Measurements from ENCODE around the gene FRG2C. TPM values are rescaled to one million over a fixed set of nuclear protein-coding genes. Genes with fewer than 3 reads are reported as not detected.
"Not testable (repeated sequence)": the region's sequence is repeated elsewhere in the genome, so short reads cannot be mapped to it uniquely, and the experiment has no call there.

FRG2C gene
- total RNA-seq, 1 donor from 2014 or later, result not detected

GRCh38 chr3:75655101-75655904 is 8.8 kb upstream of the FRG2C start:
- not testable (repeated sequence) for H3K27ac Mint-ChIP-seq (ENCODE audit: unreplicated experiment)

GRCh38 chr3:75655956-75656355 is 8.2 kb upstream of the FRG2C start:
- H3K4me3 ChIP-seq (ENCODE audit: insufficient read depth, low read depth, low read length); H3K4me1 Mint-ChIP-seq (ENCODE audit: low read depth, unreplicated experiment); H3K36me3 Mint-ChIP-seq (ENCODE audit: low read depth, unreplicated experiment); FAIRE-seq; H4K20me1 ChIP-seq (ENCODE audit: insufficient read depth, low read length); H3K27ac ChIP-seq (ENCODE audit: low read depth, low read length); H3K36me3 ChIP-seq (ENCODE audit: insufficient read depth, low read length); H3K9ac ChIP-seq (ENCODE audit: low read length); H3K9me3 Mint-ChIP-seq (ENCODE audit: unreplicated experiment); H3K9me3 ChIP-seq (ENCODE audit: insufficient read depth, low read depth, low read length); H2AFZ ChIP-seq (ENCODE audit: low read depth, low read length); H3K27ac Mint-ChIP-seq (ENCODE audit: unreplicated experiment); H3K79me2 ChIP-seq (ENCODE audit: insufficient read depth, low read length); H3K4me1 ChIP-seq (ENCODE audit: insufficient read depth, low read length); DNase-seq (ENCODE audit: low read depth); H3K4me3 Mint-ChIP-seq (ENCODE audit: unreplicated experiment): not testable (repeated sequence)
- peaks cover 12% of the 10 kb centered on the region for H3K27me3 ChIP-seq (ENCODE audit: insufficient read depth, low read length)
- H3K27me3 Mint-ChIP-seq (ENCODE audit: low read depth, unreplicated experiment), result peaks cover 39% of the 10 kb centered on the region
- H3K4me2 ChIP-seq (ENCODE audit: low read length), result peak overlapping the region; percentile 44

More at GRCh38 chr3:75655101-75655904, 8.8 kb upstream of the FRG2C start:
- H4K20me1 ChIP-seq (ENCODE audit: insufficient read depth, low read length); H3K9ac ChIP-seq (ENCODE audit: low read length); H3K9me3 ChIP-seq (ENCODE audit: insufficient read depth, low read depth, low read length); H3K4me1 Mint-ChIP-seq (ENCODE audit: low read depth, unreplicated experiment); FAIRE-seq; H3K36me3 Mint-ChIP-seq (ENCODE audit: low read depth, unreplicated experiment); H3K9me3 Mint-ChIP-seq (ENCODE audit: unreplicated experiment); H3K4me3 Mint-ChIP-seq (ENCODE audit: unreplicated experiment); H3K4me1 ChIP-seq (ENCODE audit: insufficient read depth, low read length); H3K36me3 ChIP-seq (ENCODE audit: insufficient read depth, low read length); H2AFZ ChIP-seq (ENCODE audit: low read depth, low read length); H3K27ac ChIP-seq (ENCODE audit: low read depth, low read length); H3K79me2 ChIP-seq (ENCODE audit: insufficient read depth, low read length); DNase-seq (ENCODE audit: low read depth); H3K4me3 ChIP-seq (ENCODE audit: insufficient read depth, low read depth, low read length): not testable (repeated sequence)
- Histone ChIP-seq H3K27me3 (ENCODE audit: insufficient read depth, low read length) (peaks cover 12% of the 10 kb centered on the region), H3K4me2 (ENCODE audit: low read length) (peak overlapping the region; percentile 44)
- peak; percentile 49 for TF ChIP-seq EZH2 (IDR thresholded peaks at IDR 0.05; ENCODE audit: insufficient read depth, low read length)
- peaks cover 39% of the 10 kb centered on the region for H3K27me3 Mint-ChIP-seq (ENCODE audit: low read depth, unreplicated experiment)

GRCh38 chr3:75658411-75659107 is 5.6 kb upstream of the FRG2C start:
- Histone ChIP-seq H3K4me2 (ENCODE audit: low read length) (peak overlapping the region; percentile 81), H3K9ac (ENCODE audit: low read length) (peak overlapping the region; percentile 23), H3K4me3 (ENCODE audit: insufficient read depth, low read depth, low read length) (peak overlapping the region; percentile 46), H3K27me3 (ENCODE audit: insufficient read depth, low read length) (peaks cover 11% of the 10 kb centered on the region), H2AFZ (ENCODE audit: low read depth, low read length) (peak overlapping the region; percentile 39)
- not testable (repeated sequence) for DNase-seq (ENCODE audit: low read depth); H3K4me1 ChIP-seq (ENCODE audit: insufficient read depth, low read length); H3K9me3 ChIP-seq (ENCODE audit: insufficient read depth, low read depth, low read length); FAIRE-seq; H4K20me1 ChIP-seq (ENCODE audit: insufficient read depth, low read length); H3K79me2 ChIP-seq (ENCODE audit: insufficient read depth, low read length); H3K36me3 Mint-ChIP-seq (ENCODE audit: low read depth, unreplicated experiment); H3K27ac ChIP-seq (ENCODE audit: low read depth, low read length); H3K4me1 Mint-ChIP-seq (ENCODE audit: low read depth, unreplicated experiment); H3K9me3 Mint-ChIP-seq (ENCODE audit: unreplicated experiment); H3K27ac Mint-ChIP-seq (ENCODE audit: unreplicated experiment); H3K36me3 ChIP-seq (ENCODE audit: insufficient read depth, low read length)
- H3K27me3 Mint-ChIP-seq (ENCODE audit: low read depth, unreplicated experiment), result peaks cover 35% of the 10 kb centered on the region
- peak overlapping the region; percentile 91 for H3K4me3 Mint-ChIP-seq (ENCODE audit: unreplicated experiment)
- peak; percentile 44 for TF ChIP-seq EZH2 (IDR thresholded peaks at IDR 0.05; ENCODE audit: insufficient read depth, low read length)

GRCh38 chr3:75659108-75659433 is 5.1 kb upstream of the FRG2C start:
- FAIRE-seq; H3K4me1 Mint-ChIP-seq (ENCODE audit: low read depth, unreplicated experiment); H2AFZ ChIP-seq (ENCODE audit: low read depth, low read length); H3K27ac Mint-ChIP-seq (ENCODE audit: unreplicated experiment); H3K9me3 Mint-ChIP-seq (ENCODE audit: unreplicated experiment); H3K9me3 ChIP-seq (ENCODE audit: insufficient read depth, low read depth, low read length); H3K36me3 ChIP-seq (ENCODE audit: insufficient read depth, low read length); H3K27ac ChIP-seq (ENCODE audit: low read depth, low read length); H3K36me3 Mint-ChIP-seq (ENCODE audit: low read depth, unreplicated experiment); H3K27me3 ChIP-seq (ENCODE audit: insufficient read depth, low read length); H3K79me2 ChIP-seq (ENCODE audit: insufficient read depth, low read length); H3K4me1 ChIP-seq (ENCODE audit: insufficient read depth, low read length); H4K20me1 ChIP-seq (ENCODE audit: insufficient read depth, low read length); H3K9ac ChIP-seq (ENCODE audit: low read length); DNase-seq (ENCODE audit: low read depth): not testable (repeated sequence)
- H3K4me2 ChIP-seq (ENCODE audit: low read length), result peak overlapping the region; percentile 81
- H3K4me3 ChIP-seq (ENCODE audit: insufficient read depth, low read depth, low read length), result peak overlapping the region; percentile 46
- H3K4me3 Mint-ChIP-seq (ENCODE audit: unreplicated experiment), result peak overlapping the region; percentile 91
- peaks cover 31% of the 10 kb centered on the region for H3K27me3 Mint-ChIP-seq (ENCODE audit: low read depth, unreplicated experiment)

- not testable (repeated sequence) for H4K20me1 ChIP-seq (ENCODE audit: insufficient read depth, low read length); H3K4me1 ChIP-seq (ENCODE audit: insufficient read depth, low read length); H3K36me3 ChIP-seq (ENCODE audit: insufficient read depth, low read length); H3K27ac ChIP-seq (ENCODE audit: low read depth, low read length); FAIRE-seq; H2AFZ ChIP-seq (ENCODE audit: low read depth, low read length); H3K9me3 ChIP-seq (ENCODE audit: insufficient read depth, low read depth, low read length); H3K4me3 Mint-ChIP-seq (ENCODE audit: unreplicated experiment); DNase-seq (ENCODE audit: low read depth); H3K9ac ChIP-seq (ENCODE audit: low read length); H3K4me2 ChIP-seq (ENCODE audit: low read length); H3K4me1 Mint-ChIP-seq (ENCODE audit: low read depth, unreplicated experiment); H3K27ac Mint-ChIP-seq (ENCODE audit: unreplicated experiment); H3K27me3 ChIP-seq (ENCODE audit: insufficient read depth, low read length); H3K4me3 ChIP-seq (ENCODE audit: insufficient read depth, low read depth, low read length)
- H3K36me3 Mint-ChIP-seq (ENCODE audit: low read depth, unreplicated experiment), result peaks cover 15% of the 10 kb centered on the region
- peaks cover 19% of the 10 kb centered on the region for H3K9me3 Mint-ChIP-seq (ENCODE audit: unreplicated experiment)
- H3K27me3 Mint-ChIP-seq (ENCODE audit: low read depth, unreplicated experiment), result peaks cover 29% of the 10 kb centered on the region
- peaks cover 19% of the 10 kb centered on the region for H3K79me2 ChIP-seq (ENCODE audit: insufficient read depth, low read length)
Measured at GRCh38 chr3:75665626-75666025, 1.5 kb downstream of the FRG2C start.
